SU-DHL-6 (cell line): ENCODE data around the gene IL10.

ENCODE experiments used
- H2AFZ ChIP-seq: fragments of 200-600 bp; sonication (generic); 2 replicates; pipeline ENCODE4 v1.6.1; 2014; ENCODE audit warnings: low read depth, mild to moderate bottlenecking, moderate library complexity, mixed read lengths, antibody characterized with exemption, low read length; ENCODE audit not compliant: severe bottlenecking
- H3F3A ChIP-seq: fragments of 200-600 bp; shearing (Covaris generic); 2 replicates; pipeline ENCODE4 v1.6.0; 2016; ENCODE audit warnings: antibody characterized with exemption, mild to moderate bottlenecking; ENCODE audit not compliant: insufficient read depth
- H3K27ac ChIP-seq: fragments of 200-600 bp; sonication (generic); 2 replicates; pipeline ENCODE4 v1.5.1; 2016; ENCODE audit warnings: low read depth, mild to moderate bottlenecking, low read length, moderate library complexity, mixed read lengths
- H3K27me3 ChIP-seq: fragments of 200-600 bp; sonication (generic), shearing (Covaris generic); 2 replicates; pipeline ENCODE4 v1.6.0; 2014; ENCODE audit warnings: mild to moderate bottlenecking, low read length
- H3K36me3 ChIP-seq: fragments of 200-600 bp; sonication (generic); 2 replicates; pipeline ENCODE4 v1.6.1; 2014; ENCODE audit warnings: mild to moderate bottlenecking, low read length, mixed read lengths
- H3K4me2 ChIP-seq: fragments of 300-600, 200-600 bp; shearing (Covaris generic), sonication (generic); 2 replicates; pipeline ENCODE4 v1.6.0; 2014; ENCODE audit warnings: low read length, low read depth, mild to moderate bottlenecking; ENCODE audit not compliant: poor library complexity, severe bottlenecking
- H3K4me3 ChIP-seq: fragments of 200-600 bp; sonication (generic); 2 replicates; pipeline ENCODE4 v1.5.1; 2014; ENCODE audit warnings: antibody characterized with exemption, low read length, mild to moderate bottlenecking, mixed read lengths; ENCODE audit not compliant: insufficient read depth, poor library complexity, severe bottlenecking
- H3K79me2 ChIP-seq: fragments of 200-600 bp; sonication (generic); 2 replicates; pipeline ENCODE4 v1.6.1; 2014; ENCODE audit warnings: mild to moderate bottlenecking, low read length, moderate library complexity; ENCODE audit not compliant: insufficient read depth
- H3K9ac ChIP-seq: fragments of 200-600 bp; sonication (generic); 2 replicates; pipeline ENCODE4 v1.7.0; 2014; ENCODE audit warnings: mild to moderate bottlenecking, low read length
- H3K9me2 ChIP-seq: fragments of 200-600 bp; sonication (generic); replicated peaks from 2 replicates; pipeline ENCODE4 v1.6.1; 2014; ENCODE audit warnings: low read length; ENCODE audit not compliant: insufficient read depth
- H3K9me3 ChIP-seq: fragments of 200-600 bp; sonication (generic); 2 replicates; pipeline ENCODE4 v1.6.1; 2014; ENCODE audit warnings: low read length, mixed read lengths; ENCODE audit not compliant: insufficient read depth
- H4K20me1 ChIP-seq: fragments of 200-600 bp; sonication (generic); 2 replicates; pipeline ENCODE4 v1.6.1; 2014; ENCODE audit warnings: low read depth, mild to moderate bottlenecking, antibody characterized with exemption, low read length, moderate library complexity, mixed read lengths
- EZH2phosphoT487 ChIP-seq: fragments of 200-600 bp; sonication (generic), shearing (Covaris generic); conservative IDR thresholded peaks from 2 replicates; pipeline ENCODE4 v1.6.1; 2018; ENCODE audit warnings: mild to moderate bottlenecking, antibody characterized with exemption, low read length, moderate library complexity, mixed read lengths
- TF ChIP-seq, protein P1 (sequence below): fragments of 200-600 bp; sonication (generic); IDR thresholded peaks from one replicate; pipeline ENCODE4 v1.5.1; 2017; ENCODE audit warnings: antibody characterized with exemption, mild to moderate bottlenecking, low read length, moderate library complexity; ENCODE audit not compliant: insufficient read depth, poor library complexity, severe bottlenecking

Gene IL10

GRCh38 chr1:206794294-206794908 is 22.1 kb upstream of the IL10 start:
- no peak overlapping the region for H3K27ac ChIP-seq
- H3K9me2 ChIP-seq: no peaks in the 10 kb centered on the region
- no peak overlapping the region for H2AFZ ChIP-seq
- H3K4me2 ChIP-seq: no peak overlapping the region
- H3K9me3 ChIP-seq: no peaks in the 10 kb centered on the region
- no peaks in the 10 kb centered on the region for H3F3A ChIP-seq
- H3K79me2 ChIP-seq: no peaks in the 10 kb centered on the region
- no peak for TF ChIP-seq EZH2phosphoT487
- TF ChIP-seq, protein P1, sequence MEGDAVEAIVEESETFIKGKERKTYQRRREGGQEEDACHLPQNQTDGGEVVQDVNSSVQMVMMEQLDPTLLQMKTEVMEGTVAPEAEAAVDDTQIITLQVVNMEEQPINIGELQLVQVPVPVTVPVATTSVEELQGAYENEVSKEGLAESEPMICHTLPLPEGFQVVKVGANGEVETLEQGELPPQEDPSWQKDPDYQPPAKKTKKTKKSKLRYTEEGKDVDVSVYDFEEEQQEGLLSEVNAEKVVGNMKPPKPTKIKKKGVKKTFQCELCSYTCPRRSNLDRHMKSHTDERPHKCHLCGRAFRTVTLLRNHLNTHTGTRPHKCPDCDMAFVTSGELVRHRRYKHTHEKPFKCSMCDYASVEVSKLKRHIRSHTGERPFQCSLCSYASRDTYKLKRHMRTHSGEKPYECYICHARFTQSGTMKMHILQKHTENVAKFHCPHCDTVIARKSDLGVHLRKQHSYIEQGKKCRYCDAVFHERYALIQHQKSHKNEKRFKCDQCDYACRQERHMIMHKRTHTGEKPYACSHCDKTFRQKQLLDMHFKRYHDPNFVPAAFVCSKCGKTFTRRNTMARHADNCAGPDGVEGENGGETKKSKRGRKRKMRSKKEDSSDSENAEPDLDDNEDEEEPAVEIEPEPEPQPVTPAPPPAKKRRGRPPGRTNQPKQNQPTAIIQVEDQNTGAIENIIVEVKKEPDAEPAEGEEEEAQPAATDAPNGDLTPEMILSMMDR: no peak
- no peak overlapping the region for H3K9ac ChIP-seq
- H3K36me3 ChIP-seq: no peaks in the 10 kb centered on the region
- no peaks in the 10 kb centered on the region for H4K20me1 ChIP-seq
- no peak overlapping the region for H3K4me3 ChIP-seq
- no peaks in the 10 kb centered on the region for H3K27me3 ChIP-seq

- Histone ChIP-seq H3F3A (no peaks in the 10 kb centered on the region), H2AFZ (no peak overlapping the region), H3K4me2 (no peak overlapping the region), H3K9me2 (no peaks in the 10 kb centered on the region), H3K79me2 (no peaks in the 10 kb centered on the region), H3K27ac (no peak overlapping the region), H3K4me3 (no peak overlapping the region), H3K9me3 (no peaks in the 10 kb centered on the region), H4K20me1 (no peaks in the 10 kb centered on the region), H3K9ac (no peak overlapping the region), H3K27me3 (no peaks in the 10 kb centered on the region), H3K36me3 (no peaks in the 10 kb centered on the region)
- TF ChIP-seq EZH2phosphoT487: no peak
- TF ChIP-seq, protein P1: no peak
Measured at GRCh38 chr1:206793620-206794019, 21.3 kb upstream of the IL10 start.

DNA sequence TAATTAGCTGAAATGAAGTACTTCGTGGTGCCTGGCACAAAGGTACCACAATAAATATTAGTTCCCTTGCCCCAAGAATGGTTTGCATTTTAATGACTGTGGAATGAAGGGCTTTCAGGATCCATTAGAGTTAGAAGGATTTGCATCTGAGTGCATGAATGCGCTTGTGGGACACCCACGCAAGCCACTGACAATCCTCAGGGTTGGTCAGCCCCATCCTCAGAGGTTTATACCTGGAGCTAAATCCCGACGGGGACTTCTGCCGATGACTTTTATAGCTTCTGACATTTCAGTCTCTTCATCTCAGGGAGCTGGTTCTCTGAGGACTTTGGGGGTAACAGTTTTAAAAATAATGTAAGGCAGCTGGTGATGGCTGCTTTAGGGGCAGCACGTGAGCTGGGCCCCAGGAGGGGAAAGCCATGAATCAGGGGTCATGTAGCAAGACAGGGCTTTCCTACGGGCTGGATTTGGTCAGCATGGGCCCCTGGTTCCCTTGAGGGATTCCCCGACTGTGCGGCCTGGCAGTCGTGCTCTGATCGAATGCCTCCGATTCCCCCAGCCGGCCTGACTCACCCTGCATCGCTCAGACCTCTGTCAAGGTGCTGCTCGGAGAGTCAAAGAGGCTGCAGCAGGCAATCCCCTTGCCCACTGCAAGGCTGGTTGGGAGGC is 20.8 kb upstream of the IL10 start:
- no peaks in the 10 kb centered on the region for H4K20me1 ChIP-seq

More for the DNA sequence above, 20.8 kb upstream of the IL10 start:
- H3K4me2 ChIP-seq: no peak overlapping the region
- H3K27ac ChIP-seq: no peak overlapping the region
- H3F3A ChIP-seq: no peaks in the 10 kb centered on the region
- no peaks in the 10 kb centered on the region for H3K9me3 ChIP-seq
- no peak overlapping the region for H3K9ac ChIP-seq
- TF ChIP-seq, protein P1: no peak
- no peak for TF ChIP-seq EZH2phosphoT487
- H3K4me3 ChIP-seq: no peak overlapping the region
- H3K9me2 ChIP-seq: no peaks in the 10 kb centered on the region
- no peaks in the 10 kb centered on the region for H3K36me3 ChIP-seq
- no peaks in the 10 kb centered on the region for H3K79me2 ChIP-seq
- H2AFZ ChIP-seq: no peak overlapping the region
- no peaks in the 10 kb centered on the region for H3K27me3 ChIP-seq
